ENCODE results near the gene GNB3.

The GNB3 gene

DNA sequence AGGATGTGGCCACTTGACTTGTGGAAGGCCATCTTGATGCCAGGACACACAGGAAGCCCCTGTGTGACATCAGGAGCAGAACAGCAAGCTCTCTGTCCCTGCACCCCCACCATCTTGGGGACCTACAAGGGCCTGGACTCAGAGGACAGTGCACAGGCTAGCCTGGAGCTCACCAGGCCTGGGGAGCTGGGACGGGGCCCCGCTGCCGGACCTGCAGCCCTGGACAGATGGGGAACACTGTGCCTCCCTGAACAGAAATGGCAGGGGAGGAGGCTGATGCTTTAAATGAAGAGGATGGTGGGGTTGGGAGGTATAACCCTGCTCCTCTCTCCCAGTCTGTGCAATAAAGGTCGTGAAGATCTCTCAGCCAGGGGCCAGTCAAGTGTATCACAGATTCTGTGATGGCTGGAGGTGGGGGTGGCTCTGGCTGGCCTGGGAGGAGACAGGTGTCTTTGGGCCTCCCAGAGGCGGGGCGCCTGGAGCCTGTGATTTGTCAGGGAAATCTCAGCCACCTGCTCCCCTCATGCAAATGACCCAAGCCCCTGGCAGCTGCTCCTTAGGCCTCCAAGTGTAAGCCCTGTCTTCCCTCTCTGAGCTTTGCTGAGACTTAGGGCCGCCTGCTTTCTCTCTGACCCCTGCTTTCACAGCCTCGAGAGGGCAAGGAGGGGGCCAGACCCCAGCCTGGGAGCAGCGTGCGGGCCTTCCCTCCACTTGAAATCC, 1.1 kb upstream of the GNB3 start:
- peak in 1 of 2 experiments; percentile 9 for DNase-seq

DNA sequence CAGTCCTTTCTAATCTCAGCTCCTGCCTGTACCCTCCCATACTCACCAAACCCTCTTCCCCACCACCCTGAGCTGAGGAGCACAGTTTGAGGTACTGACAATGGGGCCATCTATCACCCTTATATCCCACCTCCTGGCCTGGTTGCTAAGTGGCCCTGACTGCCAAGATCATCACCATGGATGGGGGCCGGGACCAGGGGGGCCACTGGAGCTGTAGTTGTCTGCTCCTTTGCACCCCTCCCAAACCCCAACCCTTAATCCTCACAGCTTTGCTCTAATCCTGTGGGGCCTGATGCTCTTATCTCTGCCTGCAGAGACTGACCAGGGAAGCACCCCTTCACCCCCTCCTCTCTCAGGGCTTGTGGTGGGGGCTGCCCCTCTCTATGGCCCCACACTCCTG, 395 bp upstream of the GNB3 start:
- no peak for DNase-seq

DNA sequence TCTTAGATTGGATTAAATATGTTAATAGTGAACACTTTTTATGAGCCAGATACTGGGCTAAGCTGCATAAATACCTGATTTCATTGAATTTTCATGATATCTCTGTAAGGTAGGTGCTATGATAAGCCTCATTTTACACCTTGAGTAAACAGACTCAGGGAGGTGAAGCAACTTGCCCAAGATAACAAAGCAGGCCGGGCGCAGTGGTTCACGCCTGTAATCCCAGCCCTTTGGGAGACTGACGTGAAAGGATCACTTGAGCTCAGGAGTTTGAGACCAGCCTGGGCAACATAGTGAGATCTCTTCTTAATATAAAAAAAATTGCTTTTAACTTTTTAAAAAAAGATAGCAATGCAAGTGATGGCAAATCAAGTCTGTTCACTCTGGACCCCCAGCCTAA, 1.4 kb downstream of the GNB3 start:
- DNase-seq = no peak

DNA sequence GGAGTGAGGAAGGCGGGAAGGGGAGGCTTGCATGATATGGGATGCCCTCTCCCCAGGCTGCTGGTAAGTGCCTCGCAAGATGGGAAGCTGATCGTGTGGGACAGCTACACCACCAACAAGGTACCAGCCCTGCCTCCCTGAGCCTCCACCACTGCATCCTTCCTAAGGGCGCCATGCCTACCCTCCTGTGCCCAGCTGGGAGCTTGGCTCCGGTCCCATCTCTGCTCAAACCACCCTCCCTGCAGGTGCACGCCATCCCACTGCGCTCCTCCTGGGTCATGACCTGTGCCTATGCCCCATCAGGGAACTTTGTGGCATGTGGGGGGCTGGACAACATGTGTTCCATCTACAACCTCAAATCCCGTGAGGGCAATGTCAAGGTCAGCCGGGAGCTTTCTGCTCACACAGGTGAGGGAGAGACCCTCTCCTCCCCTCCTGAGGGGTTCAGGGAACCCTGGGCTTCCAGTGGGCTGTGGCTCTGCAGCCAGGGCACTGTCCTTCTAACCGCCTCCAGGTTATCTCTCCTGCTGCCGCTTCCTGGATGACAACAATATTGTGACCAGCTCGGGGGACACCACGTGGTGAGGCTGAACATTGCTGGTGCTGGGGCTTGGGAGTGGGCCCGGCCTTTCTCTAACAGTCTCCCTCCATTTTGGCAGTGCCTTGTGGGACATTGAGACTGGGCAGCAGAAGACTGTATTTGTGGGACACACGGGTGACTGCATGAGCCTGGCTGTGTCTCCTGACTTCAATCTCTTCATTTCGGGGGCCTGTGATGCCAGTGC, 2.6 kb downstream of the GNB3 start:
- no peak for DNase-seq

DNA sequence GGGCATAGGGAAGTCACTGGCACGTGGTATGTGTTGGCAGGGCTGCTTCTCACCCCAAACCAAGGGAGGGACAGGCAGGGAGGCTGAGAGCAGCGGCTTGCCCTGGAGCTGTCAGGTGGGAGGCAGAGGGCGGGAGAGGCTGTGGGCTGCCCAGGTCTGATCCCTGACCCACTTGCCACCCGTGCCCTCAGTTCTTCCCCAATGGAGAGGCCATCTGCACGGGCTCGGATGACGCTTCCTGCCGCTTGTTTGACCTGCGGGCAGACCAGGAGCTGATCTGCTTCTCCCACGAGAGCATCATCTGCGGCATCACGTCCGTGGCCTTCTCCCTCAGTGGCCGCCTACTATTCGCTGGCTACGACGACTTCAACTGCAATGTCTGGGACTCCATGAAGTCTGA, 4.7 kb downstream of the GNB3 start:
- DNase-seq = no peak

GRCh38 chr12:6846316-6846869, 5.7 kb downstream of the GNB3 start:
- DNase-seq = no peak

- DNase-seq = no peak
Observed at GRCh38 chr12:6847676-6848075, 7.0 kb downstream of the GNB3 start.

DNA sequence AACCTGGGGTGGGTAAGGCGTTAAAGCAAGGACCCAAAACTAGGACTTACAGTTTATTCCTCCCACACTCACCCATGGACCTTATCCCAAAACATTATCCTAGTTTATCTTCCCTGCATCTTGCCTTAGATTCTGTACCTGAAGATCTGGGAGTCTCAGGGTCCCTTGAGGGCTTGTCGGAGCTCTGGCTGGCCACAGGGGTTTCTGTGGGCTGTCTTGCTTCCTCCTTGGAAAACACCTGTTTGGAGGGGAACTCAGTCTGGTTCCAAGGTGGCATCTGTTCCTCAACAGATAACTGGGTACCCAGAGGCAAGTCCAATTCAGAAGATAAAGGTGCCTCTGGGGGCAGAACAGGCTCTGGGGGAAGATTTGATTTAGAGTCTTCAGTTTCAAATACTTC, 8.7 kb downstream of the GNB3 start:
- no peak for DNase-seq

DNA sequence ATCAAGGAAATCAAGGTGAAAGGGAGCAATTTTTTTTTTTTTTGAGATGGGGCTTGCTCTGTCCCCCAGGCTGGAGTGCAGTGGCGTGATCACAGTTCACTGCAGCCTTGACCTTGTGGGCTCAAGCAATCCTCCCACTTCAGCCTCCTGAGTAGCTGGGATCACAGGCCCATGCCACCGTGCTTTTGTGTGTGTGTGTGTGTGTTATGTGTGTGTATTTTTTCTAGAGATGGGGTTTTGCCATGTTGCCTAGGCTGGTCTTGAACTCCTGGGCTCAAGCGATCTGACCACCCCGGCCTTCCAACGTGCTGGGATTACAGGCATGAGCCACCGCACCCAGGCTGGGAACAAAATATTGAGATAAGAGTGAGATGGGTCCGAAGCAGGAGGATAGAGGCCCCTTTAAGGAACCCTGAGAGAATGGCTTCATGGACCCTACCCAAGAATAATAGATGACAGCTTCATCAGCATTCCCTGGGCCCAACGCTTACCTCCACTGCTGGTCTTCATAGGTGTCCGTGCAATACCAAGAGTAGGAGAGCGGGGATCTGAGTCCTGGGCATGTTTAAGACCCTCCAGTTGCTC, 9.3 kb downstream of the GNB3 start:
- no peak for DNase-seq

GRCh38 chr12:6850796-6851152, 10.0 kb downstream of the GNB3 start:
- DNase-seq = no peak

DNA sequence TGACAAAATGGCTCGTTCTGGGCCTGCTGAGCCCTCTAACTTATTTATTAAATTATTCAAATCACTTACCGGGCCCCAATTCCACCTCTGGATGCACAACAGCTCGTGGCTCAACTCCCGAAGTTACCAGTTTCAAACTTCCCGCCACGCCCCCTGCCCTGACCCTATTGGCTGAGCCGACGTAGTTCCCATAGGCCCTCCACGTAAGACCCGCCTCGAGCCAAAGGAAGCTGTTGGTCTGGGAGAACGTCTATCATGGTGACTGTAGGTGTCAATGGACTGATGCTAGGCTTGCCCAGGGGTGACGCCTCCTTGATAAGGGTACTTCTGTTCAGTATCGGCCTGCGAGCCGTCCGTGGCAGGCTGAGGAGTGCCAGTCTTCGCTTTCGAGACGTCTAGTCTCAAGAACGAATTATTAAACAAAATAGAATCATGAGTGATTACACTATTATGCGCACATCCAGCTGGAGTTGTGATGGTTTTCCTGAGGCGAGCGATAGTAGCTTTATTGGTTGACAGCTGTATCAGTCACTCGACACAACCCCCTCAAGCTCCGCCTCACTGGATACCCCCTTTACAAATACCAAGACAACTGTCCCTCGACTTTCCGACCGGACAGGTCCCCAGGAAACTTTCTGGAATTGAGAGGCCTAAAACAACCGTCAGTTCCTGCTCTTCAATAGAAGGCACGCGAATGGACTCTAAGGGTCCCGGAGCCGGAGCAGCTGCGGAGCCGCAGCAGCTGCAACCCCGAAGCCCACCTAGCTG, 10.6 kb downstream of the GNB3 start, which contains the start of gene CDCA3:
Gene CDCA3 (minus strand): TSS at position 134 of the 768 bp plus-strand sequence. CDS start 334 bp downstream, outside the sequence.
- peak; percentile 88 to 92 for DNase-seq

DNA sequence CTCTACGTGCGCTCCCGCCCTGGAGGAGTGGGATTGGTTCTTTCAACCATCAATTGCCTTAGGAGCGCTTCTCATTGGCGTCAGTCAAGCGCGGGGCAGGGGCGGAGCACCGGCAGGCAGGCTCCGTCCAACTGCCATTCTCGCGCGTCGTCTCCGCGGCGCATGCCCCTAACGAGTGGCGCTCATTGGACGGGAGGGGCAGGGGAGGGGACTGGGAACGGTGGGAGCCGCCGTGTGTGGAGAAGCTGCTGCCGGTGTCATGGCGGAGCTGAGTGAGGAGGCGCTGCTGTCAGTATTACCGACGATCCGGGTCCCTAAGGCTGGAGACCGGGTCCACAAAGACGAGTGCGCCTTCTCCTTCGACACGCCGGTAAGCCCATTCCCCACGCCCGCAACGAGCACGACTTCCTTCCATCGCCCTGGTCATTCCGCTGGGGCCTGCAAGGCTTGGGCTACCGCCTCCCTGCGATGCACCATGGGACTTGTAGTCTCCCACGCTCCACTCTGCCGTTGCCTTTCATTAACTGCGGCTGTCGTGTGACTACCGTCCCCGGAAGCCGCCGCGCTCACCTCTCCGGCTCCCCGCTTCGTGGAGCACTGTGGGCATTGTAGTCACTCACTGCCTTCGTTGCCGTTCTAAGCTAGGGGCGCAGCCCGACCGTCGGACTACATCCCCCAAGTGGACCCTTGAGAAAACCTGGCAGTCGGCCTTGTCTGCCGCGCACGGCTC, 11.4 kb downstream of the GNB3 start, which contains the start of gene USP5:
Gene USP5 (plus strand): TSS at position 230 of the 730 bp plus-strand sequence. CDS start 30 bp downstream, at position 260.
- DNase-seq = peak; percentile 92 to 93

GRCh38 chr12:6852651-6853354, 12.1 kb downstream of the GNB3 start:
- DNase-seq = no peak

- DNase-seq = no peak
Observed at GRCh38 chr12:6853626-6854025, 12.9 kb downstream of the GNB3 start.

GRCh38 chr12:6854036-6854435, 13.3 kb downstream of the GNB3 start:
- no peak for DNase-seq

DNA sequence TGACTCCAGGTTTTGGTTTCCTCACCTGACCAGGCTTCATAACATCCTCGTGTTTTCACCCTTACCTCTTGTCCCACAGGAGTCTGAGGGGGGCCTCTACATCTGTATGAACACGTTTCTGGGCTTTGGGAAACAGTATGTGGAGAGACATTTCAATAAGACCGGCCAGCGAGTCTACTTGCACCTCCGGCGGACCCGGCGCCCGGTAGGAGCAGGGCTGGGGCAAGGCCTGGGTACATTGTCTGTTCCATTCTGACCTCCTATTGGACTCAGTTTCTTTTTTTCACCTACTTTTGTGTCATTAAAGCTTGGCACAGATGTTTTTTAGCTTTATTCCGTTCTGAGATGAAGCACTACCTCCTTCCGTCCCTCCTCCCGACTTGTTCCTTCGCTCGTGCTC, 14.6 kb downstream of the GNB3 start:
- DNase-seq = no peak

GRCh38 chr12:6858799-6859198, 18.1 kb downstream of the GNB3 start:
- DNase-seq = no peak

- DNase-seq = no peak
Observed at GRCh38 chr12:6860116-6860515, 19.4 kb downstream of the GNB3 start.

- no peak for DNase-seq
Observed at GRCh38 chr12:6860942-6861341, 20.2 kb downstream of the GNB3 start.

GRCh38 chr12:6861391-6861790, 20.7 kb downstream of the GNB3 start:
- no peak for DNase-seq

DNA sequence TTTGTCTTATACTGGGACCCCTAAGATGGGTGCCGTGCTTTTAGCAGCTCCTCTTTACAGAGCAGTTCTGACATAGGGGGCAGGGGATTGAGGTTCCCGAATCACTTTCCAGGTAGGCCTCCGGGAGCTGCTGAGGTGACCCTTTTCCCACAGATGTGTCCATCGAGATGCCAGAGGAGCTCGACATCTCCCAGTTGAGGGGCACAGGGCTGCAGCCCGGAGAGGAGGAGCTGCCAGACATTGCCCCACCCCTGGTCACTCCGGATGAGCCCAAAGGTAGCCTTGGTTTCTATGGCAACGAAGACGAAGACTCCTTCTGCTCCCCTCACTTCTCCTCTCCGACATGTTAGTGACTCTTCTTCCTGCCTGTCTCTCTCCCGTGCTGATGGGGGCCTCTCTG, 22.3 kb downstream of the GNB3 start:
- no peak for DNase-seq

All from SHP77 (cell line).